ENCODE results near the gene AUNIP.

Gene AUNIP

GRCh38 chr1:25845664-25846063 lies 13.6 kb downstream of the AUNIP start:
- TF ChIP-seq, protein P1, sequence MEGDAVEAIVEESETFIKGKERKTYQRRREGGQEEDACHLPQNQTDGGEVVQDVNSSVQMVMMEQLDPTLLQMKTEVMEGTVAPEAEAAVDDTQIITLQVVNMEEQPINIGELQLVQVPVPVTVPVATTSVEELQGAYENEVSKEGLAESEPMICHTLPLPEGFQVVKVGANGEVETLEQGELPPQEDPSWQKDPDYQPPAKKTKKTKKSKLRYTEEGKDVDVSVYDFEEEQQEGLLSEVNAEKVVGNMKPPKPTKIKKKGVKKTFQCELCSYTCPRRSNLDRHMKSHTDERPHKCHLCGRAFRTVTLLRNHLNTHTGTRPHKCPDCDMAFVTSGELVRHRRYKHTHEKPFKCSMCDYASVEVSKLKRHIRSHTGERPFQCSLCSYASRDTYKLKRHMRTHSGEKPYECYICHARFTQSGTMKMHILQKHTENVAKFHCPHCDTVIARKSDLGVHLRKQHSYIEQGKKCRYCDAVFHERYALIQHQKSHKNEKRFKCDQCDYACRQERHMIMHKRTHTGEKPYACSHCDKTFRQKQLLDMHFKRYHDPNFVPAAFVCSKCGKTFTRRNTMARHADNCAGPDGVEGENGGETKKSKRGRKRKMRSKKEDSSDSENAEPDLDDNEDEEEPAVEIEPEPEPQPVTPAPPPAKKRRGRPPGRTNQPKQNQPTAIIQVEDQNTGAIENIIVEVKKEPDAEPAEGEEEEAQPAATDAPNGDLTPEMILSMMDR (IDR thresholded peaks at IDR 0.05): no peak

DNA sequence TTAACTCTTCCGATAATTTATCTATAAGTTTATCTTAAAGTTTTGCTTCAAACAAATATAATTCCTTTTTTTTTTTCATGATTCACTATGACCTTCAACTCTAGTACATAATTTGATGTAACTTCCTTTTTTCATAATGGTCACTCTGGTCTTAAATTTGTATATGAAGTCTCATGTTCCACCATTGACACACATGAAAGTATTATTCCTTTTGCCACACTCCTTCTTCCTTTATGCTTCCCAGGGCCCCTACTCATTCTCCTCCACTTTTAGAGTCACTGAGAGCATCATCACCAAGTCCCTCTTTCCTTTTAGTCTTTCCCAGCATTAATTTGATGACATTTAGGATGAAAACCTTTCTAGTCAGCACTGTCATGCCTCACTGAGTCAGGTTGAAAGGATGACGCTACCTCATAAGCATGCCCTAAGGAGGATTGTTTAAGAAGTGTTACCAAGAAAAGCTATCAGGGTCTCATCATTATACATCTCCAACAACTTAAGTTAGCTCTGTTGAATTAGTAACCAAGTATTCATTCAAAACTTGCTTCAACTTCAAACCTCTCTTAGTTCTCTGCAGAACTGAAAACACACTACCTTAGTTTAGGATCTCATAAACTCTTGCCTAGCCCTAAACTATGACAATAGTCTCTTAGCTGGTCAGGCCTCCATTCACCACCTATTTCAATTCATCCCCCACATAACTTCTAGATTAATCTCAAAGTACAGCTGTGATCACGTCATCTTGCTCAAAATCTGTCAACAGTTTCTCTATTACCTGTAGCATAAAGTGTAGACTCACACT lies 14.5 kb downstream of the AUNIP start:
- TF ChIP-seq, protein P1 (IDR thresholded peaks at IDR 0.05): no peak

DNA sequence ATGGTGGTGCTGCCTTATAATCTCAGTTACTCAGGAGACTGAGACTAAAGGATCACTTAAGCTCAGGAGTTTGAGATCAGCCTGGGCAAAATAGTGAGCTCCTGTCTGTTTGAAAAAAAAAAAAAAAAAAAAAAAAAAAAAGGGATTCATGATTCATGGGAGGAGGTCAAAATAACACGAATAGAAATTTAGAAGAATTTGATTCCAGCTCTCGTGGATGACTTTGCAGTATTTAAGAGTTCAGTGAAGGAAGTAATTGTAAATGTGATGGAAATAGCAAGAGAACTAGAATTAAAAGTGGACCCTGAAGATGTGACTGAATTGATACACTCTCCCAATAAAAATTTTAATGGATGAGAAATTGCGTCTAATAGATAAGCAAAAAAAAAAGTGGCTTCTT lies 15.8 kb downstream of the AUNIP start:
- TF ChIP-seq, protein P1 (IDR thresholded peaks at IDR 0.05): no peak

DNA sequence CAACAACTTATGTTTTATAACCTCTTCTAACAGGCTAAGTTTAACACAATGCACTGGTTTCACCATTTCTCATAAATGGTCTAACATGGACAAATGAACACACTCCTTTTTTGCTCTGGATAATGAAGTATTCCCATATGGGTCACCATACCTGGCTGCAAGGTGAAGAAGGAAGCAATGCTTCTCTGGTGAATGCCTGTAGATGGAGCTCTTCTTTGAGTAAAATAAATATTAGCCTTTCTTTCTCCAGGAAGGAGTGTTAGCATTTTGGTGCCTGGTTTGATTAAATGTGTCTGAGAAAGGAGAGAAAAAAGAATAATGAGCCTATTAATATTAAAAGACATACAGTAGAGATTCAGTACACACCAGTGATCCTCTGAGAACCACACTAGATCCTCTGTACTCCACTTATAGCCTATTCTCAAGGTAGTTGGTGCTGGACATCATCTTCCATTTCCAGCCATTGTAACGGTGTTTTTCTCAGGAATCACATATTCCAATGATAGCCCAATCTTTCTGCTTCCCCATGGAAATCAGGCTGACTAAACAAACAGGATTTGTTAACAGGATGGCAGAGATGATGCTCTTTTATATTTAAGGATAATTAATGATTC lies 21.9 kb downstream of the AUNIP start:
- TF ChIP-seq, protein P1 (IDR thresholded peaks at IDR 0.05): peak; percentile 58

DNA sequence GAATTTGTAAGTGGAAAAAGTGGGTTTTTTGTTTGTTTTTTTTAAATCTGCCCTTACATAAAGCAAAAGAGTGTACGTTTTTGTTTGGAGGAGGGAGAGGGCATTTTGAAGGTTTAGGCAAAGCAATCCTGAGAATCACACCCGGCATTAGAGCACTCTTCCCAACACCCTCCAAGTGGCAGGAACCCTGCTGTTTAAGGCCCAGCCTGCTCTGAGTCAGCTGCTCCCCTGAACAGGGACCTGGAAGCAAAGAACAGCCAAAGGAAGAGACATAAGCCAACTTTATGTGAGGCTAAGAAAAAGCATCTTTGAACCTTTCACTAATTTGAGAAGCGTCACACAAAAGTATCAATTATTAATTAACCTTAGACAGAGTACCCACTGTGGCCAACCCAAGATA lies 22.6 kb downstream of the AUNIP start:
- TF ChIP-seq, protein P1 (IDR thresholded peaks at IDR 0.05): no peak

DNA sequence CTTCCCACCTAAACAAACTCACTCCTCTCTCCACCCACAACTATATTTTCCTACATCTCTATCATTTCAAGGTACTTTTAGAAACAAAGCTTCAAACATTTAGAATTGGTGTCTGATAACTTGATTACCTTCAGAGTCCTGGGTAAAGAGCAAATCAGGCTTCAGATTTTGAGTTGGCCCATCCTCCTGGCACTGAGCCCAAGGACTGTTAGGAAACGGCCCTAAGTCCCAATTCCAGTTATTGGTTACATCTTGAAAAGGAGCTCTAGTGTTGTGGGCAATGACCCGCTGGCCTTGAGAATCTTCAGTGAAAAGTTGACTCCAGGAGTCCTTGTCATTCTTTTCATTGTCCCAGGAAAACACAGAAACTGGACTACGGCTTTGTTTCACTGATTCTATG lies 24.4 kb downstream of the AUNIP start:
- TF ChIP-seq, protein P1 (IDR thresholded peaks at IDR 0.05): no peak

DNA sequence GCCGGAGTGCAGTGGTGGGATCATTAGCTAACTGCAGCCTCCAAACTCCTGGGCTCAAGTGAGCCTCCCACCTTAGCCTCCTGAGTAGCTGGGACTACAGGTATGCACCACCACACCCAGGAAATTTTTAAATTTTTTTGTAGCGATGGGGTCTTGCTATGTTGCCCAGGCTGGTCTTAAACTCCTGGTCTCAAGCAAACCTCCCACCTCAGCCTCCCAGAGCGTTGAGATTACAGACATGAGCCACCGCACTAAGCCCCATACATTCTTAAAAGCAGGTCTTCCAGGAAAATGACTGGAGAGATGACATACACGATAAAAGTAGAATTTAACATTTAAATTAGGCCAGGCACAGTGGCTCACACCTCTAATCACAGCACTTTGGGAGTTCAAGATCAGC lies 26.1 kb downstream of the AUNIP start:
- TF ChIP-seq, protein P1 (IDR thresholded peaks at IDR 0.05): no peak

Measured in LNCAP (cell line).